Iris pigment epithelial cell (primary cell): ENCODE data around the gene ABTB2.

Experiments
- DNase-seq: peaks from one replicate; pipeline ENCODE4 v3.0.0-alpha.2; 2011; ENCODE audit warnings: low read depth

Gene ABTB2

GRCh38 chr11:34341931-34342533, 15.8 kb downstream of the ABTB2 start:
- DNase-seq = no peak

GRCh38 chr11:34341096-34341495, 16.7 kb downstream of the ABTB2 start:
- DNase-seq = no peak

- DNase-seq = no peak
Measured at GRCh38 chr11:34340653-34341052, 17.2 kb downstream of the ABTB2 start.

GRCh38 chr11:34339149-34340064, 18.4 kb downstream of the ABTB2 start:
- DNase-seq = no peak

GRCh38 chr11:34337016-34337415, 20.8 kb downstream of the ABTB2 start:
- no peak for DNase-seq

GRCh38 chr11:34335801-34336200, 22.0 kb downstream of the ABTB2 start:
- DNase-seq = no peak

GRCh38 chr11:34335331-34335730, 22.5 kb downstream of the ABTB2 start:
- DNase-seq = no peak

GRCh38 chr11:34333787-34334186, 24.0 kb downstream of the ABTB2 start:
- no peak for DNase-seq

- DNase-seq = no peak
Measured at GRCh38 chr11:34332524-34332923, 25.3 kb downstream of the ABTB2 start.

GRCh38 chr11:34331736-34332135, 26.1 kb downstream of the ABTB2 start:
- DNase-seq = no peak

- DNase-seq = peak; percentile 47
Measured at GRCh38 chr11:34331329-34331728, 26.5 kb downstream of the ABTB2 start.

- no peak for DNase-seq
Measured at GRCh38 chr11:34330653-34331052, 27.2 kb downstream of the ABTB2 start.

GRCh38 chr11:34329876-34330275, 27.9 kb downstream of the ABTB2 start:
- no peak for DNase-seq

- DNase-seq = no peak
Measured at GRCh38 chr11:34328632-34328910, 29.2 kb downstream of the ABTB2 start.

- peak; percentile 35 for DNase-seq
Measured at GRCh38 chr11:34327804-34328631, 29.8 kb downstream of the ABTB2 start.

- DNase-seq = no peak
Measured at GRCh38 chr11:34324466-34324865, 33.3 kb downstream of the ABTB2 start.

GRCh38 chr11:34323601-34324000, 34.2 kb downstream of the ABTB2 start:
- DNase-seq = no peak

GRCh38 chr11:34318111-34319037, 39.4 kb downstream of the ABTB2 start:
- peak; percentile 73 for DNase-seq

- no peak for DNase-seq
Measured at GRCh38 chr11:34317666-34318065, 40.1 kb downstream of the ABTB2 start.

GRCh38 chr11:34317036-34317360, 40.8 kb downstream of the ABTB2 start:
- no peak for DNase-seq

GRCh38 chr11:34316347-34317035, 41.3 kb downstream of the ABTB2 start:
- DNase-seq = peak; percentile 43
